CD4-positive, alpha-beta T cell treated with Interleukin-6 for 4 hours (primary cell): ENCODE measurements around the gene UCMA.

ENCODE experiments used
- DNase-seq: peaks from one replicate; pipeline ENCODE4 v3.0.0-alpha.2; 2020; ENCODE audit warnings: mixed read lengths

UCMA gene

GRCh38 chr10:13184730-13185514 is 49.3 kb downstream of the UCMA start:
- no peak for DNase-seq

- DNase-seq = no peak
Observed at GRCh38 chr10:13184276-13184675, 49.9 kb downstream of the UCMA start.

- no peak for DNase-seq
Observed at GRCh38 chr10:13183625-13184024, 50.5 kb downstream of the UCMA start.

- DNase-seq = no peak
Observed at GRCh38 chr10:13182424-13182823, 51.8 kb downstream of the UCMA start.

GRCh38 chr10:13180788-13181187 is 53.4 kb downstream of the UCMA start:
- no peak for DNase-seq

- no peak for DNase-seq
Observed at GRCh38 chr10:13173616-13174015, 60.6 kb downstream of the UCMA start.
